DMS114 treated with DMSO at 0.1 percent for 48 hours (cell line): ENCODE measurements around the gene TMBIM1.

Experiments
- DNase-seq: peaks from one replicate; lab custom pipeline; 2025; ENCODE audit not compliant: unreplicated experiment; lab: John Stamatoyannopoulos, UW

TMBIM1 gene

GRCh38 chr2:218272531-218273212 is 19.6 kb downstream of the TMBIM1 start:
- DNase-seq = peak; percentile 68

- no peak for DNase-seq
Observed at GRCh38 chr2:218271865-218272530, 20.3 kb downstream of the TMBIM1 start.

- DNase-seq = no peak
Observed at GRCh38 chr2:218271487-218271797, 20.9 kb downstream of the TMBIM1 start.

- DNase-seq = no peak
Observed at GRCh38 chr2:218270721-218271486, 21.4 kb downstream of the TMBIM1 start.

GRCh38 chr2:218269900-218270720 is 22.2 kb downstream of the TMBIM1 start, which contains the start of the genes AAMP and PNKD:
Gene AAMP, minus strand, starts transcription at chr2:218270137. Its CDS starts 51 bp downstream, at chr2:218270086.
Gene PNKD, plus strand, starts transcription at chr2:218270519. Its CDS starts 17 bp downstream, at chr2:218270536.
- DNase-seq = peak; percentile 98

GRCh38 chr2:218267259-218267658 is 25.0 kb downstream of the TMBIM1 start:
- no peak for DNase-seq

GRCh38 chr2:218266316-218266979 is 25.9 kb downstream of the TMBIM1 start:
- DNase-seq = no peak

GRCh38 chr2:218265626-218266025 is 26.7 kb downstream of the TMBIM1 start:
- no peak for DNase-seq

- DNase-seq = no peak
Observed at GRCh38 chr2:218264773-218265561, 27.3 kb downstream of the TMBIM1 start.

- no peak for DNase-seq
Observed at GRCh38 chr2:218263817-218264641, 28.3 kb downstream of the TMBIM1 start.

GRCh38 chr2:218262631-218263586 is 29.4 kb downstream of the TMBIM1 start:
- DNase-seq = no peak

- no peak for DNase-seq
Observed at GRCh38 chr2:218262237-218262600, 30.1 kb downstream of the TMBIM1 start.

GRCh38 chr2:218261423-218262236 is 30.7 kb downstream of the TMBIM1 start:
- no peak for DNase-seq

- no peak for DNase-seq
Observed at GRCh38 chr2:218260742-218261422, 31.4 kb downstream of the TMBIM1 start, which contains the start of gene GPBAR1. Gene GPBAR1, plus strand, starts transcription at chr2:218261015. Its CDS starts 1,710 bp downstream, at chr2:218262725.

- DNase-seq = no peak
Observed at GRCh38 chr2:218260166-218260565, 32.1 kb downstream of the TMBIM1 start.
